HepG2 (cell line): ENCODE measurements around the gene ANKRD1. TPM values are rescaled to one million over a fixed set of nuclear protein-coding genes. Genes with fewer than 3 reads are reported as not detected.
A peak's percentile ranks its signal among the peaks of the same experiment; 100 is the strongest.

Experiments
- ARNT ChIP-seq: fragments of 450-650 bp; IDR thresholded peaks from 2 replicates; pipeline ENCODE4 v1.6.1; 2017
- HNRNPK ChIP-seq: fragments of 200-400 bp; formaldehyde crosslinking; IDR thresholded peaks from 2 replicates; pipeline ENCODE4 v1.6.1; 2018; ENCODE audit warnings: low read length, low read depth, moderate library complexity, mild to moderate bottlenecking; ENCODE audit not compliant: poor library complexity, severe bottlenecking
- KDM1A ChIP-seq: IDR thresholded peaks from 2 replicates; pipeline ENCODE4 v1.6.1; 2016; ENCODE audit warnings: missing compliant biosample characterization
- KDM5A ChIP-seq: fragments of 200-600 bp; sonication (generic); IDR thresholded peaks from 2 replicates; pipeline ENCODE4 v1.7.0; 2018; ENCODE audit warnings: antibody characterized with exemption, mild to moderate bottlenecking, low read length, borderline replicate concordance
- MXD4 ChIP-seq: IDR thresholded peaks from 2 replicates; pipeline ENCODE4 v1.6.1; 2016; ENCODE audit warnings: mild to moderate bottlenecking, missing biosample characterization, missing genetic modification reagents
- MYNN ChIP-seq: sonication (generic); formaldehyde crosslinking; IDR thresholded peaks from 2 replicates; pipeline ENCODE4 v1.4.0; 2020; ENCODE audit warnings: mild to moderate bottlenecking, low read depth, missing genetic modification reagents
- SIN3B ChIP-seq: fragments of 150-350 bp; IDR thresholded peaks from 2 replicates; pipeline ENCODE4 v1.6.1; 2014; ENCODE audit warnings: low read length
- SP2 ChIP-seq: sonication (generic); formaldehyde crosslinking; IDR thresholded peaks from 2 replicates; pipeline ENCODE4 v1.5.1; 2020; ENCODE audit warnings: mild to moderate bottlenecking, missing genetic modification reagents
- TBL1XR1 ChIP-seq: fragments of 150-350 bp; IDR thresholded peaks from 2 replicates; pipeline ENCODE4 v1.6.1; 2014; ENCODE audit warnings: borderline replicate concordance, low read length; ENCODE audit not compliant: partially characterized antibody
- THYN1 ChIP-seq: sonication (generic); formaldehyde crosslinking; IDR thresholded peaks from 2 replicates; pipeline ENCODE4 v1.8.1; 2023; ENCODE audit warnings: low read depth, mild to moderate bottlenecking, moderate library complexity, missing genetic modification reagents, borderline replicate concordance
- TOPORS ChIP-seq: sonication (generic); formaldehyde crosslinking; IDR thresholded peaks from 2 replicates; pipeline ENCODE4 v1.8.0; 2023; ENCODE audit warnings: mild to moderate bottlenecking, missing genetic modification reagents
- YY1 ChIP-seq: IDR thresholded peaks from 2 replicates; pipeline ENCODE4 v1.6.1; 2011; ENCODE audit warnings: low read length, low read depth, moderate library complexity, mild to moderate bottlenecking; ENCODE audit not compliant: insufficient read depth, insufficient replicate concordance
- ZBTB42 ChIP-seq: sonication (generic); formaldehyde crosslinking; IDR thresholded peaks from 2 replicates; pipeline ENCODE4 v1.5.0; 2020; ENCODE audit warnings: mild to moderate bottlenecking, missing genetic modification reagents
- ZFP90 ChIP-seq: sonication (generic); formaldehyde crosslinking; IDR thresholded peaks from 2 replicates; pipeline ENCODE4 v1.8.0; 2022; ENCODE audit warnings: missing genetic modification reagents, mild to moderate bottlenecking, inconsistent platforms, borderline replicate concordance
- ZNF251 ChIP-seq: sonication (generic); formaldehyde crosslinking; IDR thresholded peaks from 2 replicates; pipeline ENCODE4 v1.9.0; 2021; ENCODE audit warnings: mild to moderate bottlenecking, missing genetic modification reagents
- ZNF260 ChIP-seq: sonication (generic); formaldehyde crosslinking; IDR thresholded peaks from 2 replicates; pipeline ENCODE4 v1.4.0; 2020; ENCODE audit warnings: missing genetic modification reagents, low read depth, mild to moderate bottlenecking, borderline replicate concordance
- ZNF335 ChIP-seq: sonication (generic); formaldehyde crosslinking; IDR thresholded peaks from 2 replicates; pipeline ENCODE4 v1.4.0; 2020; ENCODE audit warnings: missing genetic modification reagents
- ZNF510 ChIP-seq: sonication (generic); formaldehyde crosslinking; IDR thresholded peaks from 2 replicates; pipeline ENCODE4 v1.4.0; 2020; ENCODE audit warnings: low read depth, mild to moderate bottlenecking, missing genetic modification reagents
- ZNF549 ChIP-seq: sonication (generic); formaldehyde crosslinking; IDR thresholded peaks from 2 replicates; pipeline ENCODE4 v1.5.0; 2020; ENCODE audit warnings: missing genetic modification reagents
- ZNF7 ChIP-seq: IDR thresholded peaks from 2 replicates; pipeline ENCODE4 v1.6.1; 2016; ENCODE audit warnings: missing biosample characterization, missing genetic modification reagents
- ZNF850 ChIP-seq: sonication (generic); formaldehyde crosslinking; conservative IDR thresholded peaks from 2 replicates; pipeline ENCODE4 v1.9.0; 2021; ENCODE audit warnings: mild to moderate bottlenecking, missing genetic modification reagents
- polyA plus RNA-seq, 8 experiments: library from polyadenylated mRNA; depleted of rRNA in 3 of 8; stranded (reverse) in 7 of 8; unstranded in 1 of 8; fragments of >200 nt; fragmentation: Illumina TruSeq in 4 of 8; extraction: Trizol in 4 of 8; gene quantifications; 2 replicates each; pipeline versions ENCODE4 v1.2.1 to v1.2.3, GENCODE V29; 2011 to 2016; ENCODE audit warnings: low read depth in 4 of 8, missing spikeins in 1 of 8, mixed read lengths in 1 of 8; ENCODE audit not compliant: insufficient read depth in 1 of 8
- total RNA-seq, 5 experiments: library from RNA; depleted of rRNA; stranded (reverse); fragments of >200 nt; fragmentation: Illumina TruSeq; extraction: Trizol; gene quantifications; 2 replicates each; pipeline ENCODE4 v1.2.3, GENCODE V29; 2016; ENCODE audit warnings: low read depth in 1 of 5
- TF ChIP-seq, protein P1 (sequence below): sonication (generic); formaldehyde crosslinking; IDR thresholded peaks from 2 replicates; pipeline ENCODE4 v1.4.0; 2020; ENCODE audit warnings: mild to moderate bottlenecking, missing genetic modification reagents
- TF ChIP-seq, protein P2 (sequence below): IDR thresholded peaks from 2 replicates; pipeline ENCODE4 v1.6.1; 2018; ENCODE audit warnings: missing genetic modification reagents
- TF ChIP-seq, protein P3 (sequence below): sonication (generic); formaldehyde crosslinking; IDR thresholded peaks from 2 replicates; pipeline ENCODE4 v1.5.1; 2020; ENCODE audit warnings: mild to moderate bottlenecking, missing genetic modification reagents, moderate library complexity
- TF ChIP-seq, protein P4 (sequence below): IDR thresholded peaks from 2 replicates; pipeline ENCODE4 v1.6.1; 2016; ENCODE audit warnings: missing genetic modification reagents, missing compliant biosample characterization

The ANKRD1 gene
- total and polyA plus RNA-seq, 2 of the 13 experiments (the other 11 are each of a cell fraction or from before 2014, with no cell fraction given) = 19.4 to 41.8 TPM

DNA sequence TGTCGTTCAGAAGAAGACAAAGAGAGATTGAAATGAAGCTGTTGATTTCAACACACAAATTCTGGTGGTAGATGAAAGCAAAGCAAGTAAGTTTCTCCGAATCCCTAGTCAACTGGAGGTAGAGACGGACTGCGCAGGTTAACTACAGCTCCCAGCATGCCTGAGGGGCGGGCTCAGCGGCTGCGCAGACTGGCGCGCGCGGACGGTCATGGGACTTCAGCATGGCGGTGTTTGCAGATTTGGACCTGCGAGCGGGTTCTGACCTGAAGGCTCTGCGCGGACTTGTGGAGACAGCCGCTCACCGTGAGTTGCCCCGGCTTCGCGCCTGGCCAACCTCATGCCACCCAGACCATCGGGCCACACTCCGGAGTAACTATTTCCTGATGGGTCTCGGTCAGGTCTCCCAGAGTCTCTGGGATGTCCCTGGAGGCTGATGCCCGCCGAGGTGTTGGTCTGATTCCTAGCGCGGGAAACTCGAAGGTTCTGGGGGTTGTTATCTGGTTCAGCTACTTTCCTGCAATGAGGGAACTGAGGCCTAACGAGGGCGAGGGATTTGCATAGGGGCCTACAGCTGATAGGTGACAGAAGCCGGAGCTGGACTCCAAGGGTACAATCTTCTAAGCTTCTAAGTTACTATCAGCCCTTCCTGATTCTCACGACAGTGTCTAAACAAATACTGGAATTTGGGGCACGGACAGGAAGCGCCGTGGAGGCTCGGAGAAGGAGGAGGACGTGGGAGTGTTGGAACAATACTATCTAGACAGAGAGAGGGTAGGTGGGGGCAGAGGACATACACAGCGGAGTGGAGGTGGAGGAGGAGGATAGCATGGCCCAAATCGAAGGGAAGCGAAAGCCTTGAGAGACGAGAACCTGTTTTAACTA, 48.9 kb downstream of the ANKRD1 start, which contains the start of gene RPP30 (continued):
- TF ChIP-seq KDM5A = peak; percentile 84
- no peak for TF ChIP-seq ZNF510 (CRISPR knock-in tag)
- TF ChIP-seq MXD4 (CRISPR knock-in tag) = 0 out of 2 replicates have a peak, but pooled peaks have one; percentile 34
- TF ChIP-seq SP2 = 0 out of 2 replicates have a peak, but pooled peaks have one; percentile 33
- TF ChIP-seq, protein P1, sequence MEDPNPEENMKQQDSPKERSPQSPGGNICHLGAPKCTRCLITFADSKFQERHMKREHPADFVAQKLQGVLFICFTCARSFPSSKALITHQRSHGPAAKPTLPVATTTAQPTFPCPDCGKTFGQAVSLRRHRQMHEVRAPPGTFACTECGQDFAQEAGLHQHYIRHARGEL (CRISPR knock-in tag) = no peak
- no peak for TF ChIP-seq HNRNPK
- no peak for TF ChIP-seq TOPORS (CRISPR knock-in tag)
- no peak for TF ChIP-seq ZNF7 (CRISPR knock-in tag)
- TF ChIP-seq, protein P2, sequence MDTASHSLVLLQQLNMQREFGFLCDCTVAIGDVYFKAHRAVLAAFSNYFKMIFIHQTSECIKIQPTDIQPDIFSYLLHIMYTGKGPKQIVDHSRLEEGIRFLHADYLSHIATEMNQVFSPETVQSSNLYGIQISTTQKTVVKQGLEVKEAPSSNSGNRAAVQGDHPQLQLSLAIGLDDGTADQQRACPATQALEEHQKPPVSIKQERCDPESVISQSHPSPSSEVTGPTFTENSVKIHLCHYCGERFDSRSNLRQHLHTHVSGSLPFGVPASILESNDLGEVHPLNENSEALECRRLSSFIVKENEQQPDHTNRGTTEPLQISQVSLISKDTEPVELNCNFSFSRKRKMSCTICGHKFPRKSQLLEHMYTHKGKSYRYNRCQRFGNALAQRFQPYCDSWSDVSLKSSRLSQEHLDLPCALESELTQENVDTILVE (CRISPR knock-in tag) = 0 out of 2 replicates have a peak, but pooled peaks have one; percentile 12
- peak; percentile 63; the same call in 1 of the 2 replicates for TF ChIP-seq ZBTB42 (CRISPR knock-in tag)
- TF ChIP-seq, protein P3, sequence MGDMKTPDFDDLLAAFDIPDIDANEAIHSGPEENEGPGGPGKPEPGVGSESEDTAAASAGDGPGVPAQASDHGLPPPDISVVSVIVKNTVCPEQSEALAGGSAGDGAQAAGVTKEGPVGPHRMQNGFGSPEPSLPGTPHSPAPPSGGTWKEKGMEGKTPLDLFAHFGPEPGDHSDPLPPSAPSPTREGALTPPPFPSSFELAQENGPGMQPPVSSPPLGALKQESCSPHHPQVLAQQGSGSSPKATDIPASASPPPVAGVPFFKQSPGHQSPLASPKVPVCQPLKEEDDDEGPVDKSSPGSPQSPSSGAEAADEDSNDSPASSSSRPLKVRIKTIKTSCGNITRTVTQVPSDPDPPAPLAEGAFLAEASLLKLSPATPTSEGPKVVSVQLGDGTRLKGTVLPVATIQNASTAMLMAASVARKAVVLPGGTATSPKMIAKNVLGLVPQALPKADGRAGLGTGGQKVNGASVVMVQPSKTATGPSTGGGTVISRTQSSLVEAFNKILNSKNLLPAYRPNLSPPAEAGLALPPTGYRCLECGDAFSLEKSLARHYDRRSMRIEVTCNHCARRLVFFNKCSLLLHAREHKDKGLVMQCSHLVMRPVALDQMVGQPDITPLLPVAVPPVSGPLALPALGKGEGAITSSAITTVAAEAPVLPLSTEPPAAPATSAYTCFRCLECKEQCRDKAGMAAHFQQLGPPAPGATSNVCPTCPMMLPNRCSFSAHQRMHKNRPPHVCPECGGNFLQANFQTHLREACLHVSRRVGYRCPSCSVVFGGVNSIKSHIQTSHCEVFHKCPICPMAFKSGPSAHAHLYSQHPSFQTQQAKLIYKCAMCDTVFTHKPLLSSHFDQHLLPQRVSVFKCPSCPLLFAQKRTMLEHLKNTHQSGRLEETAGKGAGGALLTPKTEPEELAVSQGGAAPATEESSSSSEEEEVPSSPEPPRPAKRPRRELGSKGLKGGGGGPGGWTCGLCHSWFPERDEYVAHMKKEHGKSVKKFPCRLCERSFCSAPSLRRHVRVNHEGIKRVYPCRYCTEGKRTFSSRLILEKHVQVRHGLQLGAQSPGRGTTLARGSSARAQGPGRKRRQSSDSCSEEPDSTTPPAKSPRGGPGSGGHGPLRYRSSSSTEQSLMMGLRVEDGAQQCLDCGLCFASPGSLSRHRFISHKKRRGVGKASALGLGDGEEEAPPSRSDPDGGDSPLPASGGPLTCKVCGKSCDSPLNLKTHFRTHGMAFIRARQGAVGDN = peak; percentile 88
- TF ChIP-seq TBL1XR1 = peak; percentile 26
- no peak for TF ChIP-seq KDM1A (CRISPR knock-in tag)
- TF ChIP-seq ZNF549 (CRISPR knock-in tag) = no peak
- no peak for TF ChIP-seq MYNN (CRISPR knock-in tag)
- TF ChIP-seq, protein P4, sequence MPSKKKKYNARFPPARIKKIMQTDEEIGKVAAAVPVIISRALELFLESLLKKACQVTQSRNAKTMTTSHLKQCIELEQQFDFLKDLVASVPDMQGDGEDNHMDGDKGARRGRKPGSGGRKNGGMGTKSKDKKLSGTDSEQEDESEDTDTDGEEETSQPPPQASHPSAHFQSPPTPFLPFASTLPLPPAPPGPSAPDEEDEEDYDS (CRISPR knock-in tag) = peak; percentile 41; the same call in 1 of the 2 replicates
- no peak for TF ChIP-seq ZNF251 (CRISPR knock-in tag)
- TF ChIP-seq ZNF260 = 0 out of 2 replicates have a peak, but pooled peaks have one; percentile 58
- TF ChIP-seq ZNF335 (CRISPR knock-in tag) = no peak
- TF ChIP-seq SIN3B = peak; percentile 81; the same call in 1 of the 2 replicates
- no peak for TF ChIP-seq ZNF850 (CRISPR knock-in tag)
- peak; percentile 93 for TF ChIP-seq YY1
- no peak for TF ChIP-seq ARNT
- TF ChIP-seq ZFP90 (CRISPR knock-in tag) = no peak
- TF ChIP-seq THYN1 (CRISPR knock-in tag) = no peak
